Fibroblast of lung (primary cell): Measurements from ENCODE around the gene CORO2B. TPM values are rescaled to one million over a fixed set of nuclear protein-coding genes. Genes with fewer than 3 reads are reported as not detected.

ENCODE experiments used
- DNase-seq, 2 donors: peaks; one replicate each; pipeline versions ENCODE4 v3.0.0 to v3.0.0-alpha.2; 2010; ENCODE audit warnings: low read depth in 2 of 2
- H2AFZ ChIP-seq: 2 replicates; pipeline ENCODE4 v1.5.1; 2012; ENCODE audit warnings: low read length, control low read depth, inconsistent platforms
- H3K27ac ChIP-seq: 2 replicates; pipeline ENCODE4 v1.5.1; 2011; ENCODE audit warnings: low read length, control low read depth; ENCODE audit not compliant: insufficient read depth
- H3K27me3 ChIP-seq: 2 replicates; pipeline ENCODE4 v1.5.1; 2011; ENCODE audit warnings: mild to moderate bottlenecking, low read length; ENCODE audit not compliant: control insufficient read depth, insufficient read depth
- H3K36me3 ChIP-seq: 2 replicates; pipeline ENCODE4 v1.5.1; 2011; ENCODE audit warnings: low read length; ENCODE audit not compliant: control insufficient read depth, insufficient read depth
- H3K4me1 ChIP-seq: 2 replicates; pipeline ENCODE4 v1.5.1; 2011; ENCODE audit warnings: low read length; ENCODE audit not compliant: control insufficient read depth, insufficient read depth; ENCODE audit errors: extremely low read depth
- H3K4me2 ChIP-seq: 2 replicates; pipeline ENCODE4 v1.5.1; 2011; ENCODE audit warnings: low read length, control low read depth; ENCODE audit not compliant: insufficient read depth; ENCODE audit errors: extremely low read depth
- H3K4me3 ChIP-seq, 4 experiments: fragments of 200-600 bp in 1 of 4; sonication (generic) in 1 of 4; replicated peaks in 1 of 4; 2 replicates each; pipeline ENCODE4 v1.5.1; 2011 to 2016; ENCODE audit warnings: low read length in 4 of 4, low read depth in 3 of 4, mild to moderate bottlenecking in 3 of 4, control low read depth in 2 of 4, inconsistent platforms in 1 of 4, mixed read lengths in 1 of 4; ENCODE audit not compliant: insufficient read depth in 1 of 4; ENCODE audit errors: control extremely low read depth in 1 of 4
- H3K79me2 ChIP-seq: 2 replicates; pipeline ENCODE4 v1.5.1; 2012; ENCODE audit warnings: mild to moderate bottlenecking, low read length, inconsistent platforms; ENCODE audit not compliant: control insufficient read depth, insufficient read depth
- H3K9ac ChIP-seq: 2 replicates; pipeline ENCODE4 v1.5.1; 2011; ENCODE audit warnings: mild to moderate bottlenecking, low read length, control low read depth; ENCODE audit not compliant: insufficient read depth
- H3K9me3 ChIP-seq: 2 replicates; pipeline ENCODE4 v1.5.1; 2012; ENCODE audit warnings: low read depth, low read length; ENCODE audit not compliant: control insufficient read depth, insufficient read depth
- H4K20me1 ChIP-seq: 2 replicates; pipeline ENCODE4 v1.5.1; 2011; ENCODE audit warnings: low read length; ENCODE audit not compliant: control insufficient read depth, insufficient read depth; ENCODE audit errors: extremely low read depth
- CTCF ChIP-seq, 2 donors: IDR thresholded peaks in 1 of 2; conservative IDR thresholded peaks in 1 of 2; 1 replicate in 1 of 2; 2 replicates in 1 of 2; pipeline ENCODE4 v1.5.1; 2011 to 2012; ENCODE audit warnings: low read length in 2 of 2, control low read depth in 1 of 2, inconsistent platforms in 1 of 2, low read depth in 1 of 2, mild to moderate bottlenecking in 1 of 2
- EZH2 ChIP-seq: IDR thresholded peaks from 2 replicates; pipeline ENCODE4 v1.5.1; 2012; ENCODE audit warnings: low read length, control low read depth, mild to moderate bottlenecking; ENCODE audit errors: missing control alignments
- polyA plus RNA-seq, 2 donors: library from polyadenylated mRNA; depleted of rRNA in 1 of 2; stranded (reverse) in 1 of 2; unstranded in 1 of 2; fragments of >200 nt; gene quantifications; 2 replicates each; pipeline ENCODE4 v1.2.1, GENCODE V29; 2011 to 2012; ENCODE audit warnings: missing spikeins in 1 of 2
- total RNA-seq: library from RNA; depleted of rRNA; stranded (reverse); fragments of >200 nt; gene quantifications from 2 replicates; pipeline ENCODE4 v1.2.1, GENCODE V29; 2014

Gene CORO2B
- total and polyA plus RNA-seq, 2 donors (not counting 1 experiment from before 2014, with no cell fraction given): 17.5 to 25.3 TPM

DNA sequence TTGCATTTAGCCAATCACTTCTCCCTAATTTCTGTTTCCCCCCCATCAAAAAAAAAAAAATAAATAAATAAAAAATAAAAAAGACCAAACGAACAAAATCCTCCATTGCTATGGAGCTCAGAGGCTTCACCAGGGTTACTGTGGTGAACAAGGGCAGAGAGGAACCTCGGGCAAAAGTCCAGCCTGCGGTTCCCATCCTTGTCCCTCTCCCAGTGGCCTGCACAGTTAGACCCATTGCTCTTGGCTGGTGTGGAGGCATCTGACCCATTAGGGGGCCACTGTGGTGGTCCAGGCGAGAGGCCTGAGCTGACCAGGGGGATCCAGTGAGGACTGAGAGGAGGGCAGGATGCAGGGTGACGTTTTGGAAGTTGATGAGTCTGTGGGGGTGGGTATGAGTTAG, 18.8 kb downstream of the CORO2B start:
- no peaks in the 10 kb centered on the region for H3K9me3 ChIP-seq
- H3K4me2 ChIP-seq: no peak overlapping the region
- no peaks in the 10 kb centered on the region for H4K20me1 ChIP-seq
- no peak overlapping the region for H2AFZ ChIP-seq
- H3K79me2 ChIP-seq: peaks cover 87% of the 10 kb centered on the region
- DNase-seq: no peak
- H3K9ac ChIP-seq: no peak overlapping the region
- H3K4me3 ChIP-seq: no peak overlapping the region
- TF ChIP-seq EZH2 (no peak), CTCF (conservative IDR thresholded peaks at IDR 0.05 in 1 of 2, IDR thresholded peaks at IDR 0.05 in 1 of 2; ENCODE audit: low read depth in 1 of 2, low read length in 2 of 2) (no peak)
- no peaks in the 10 kb centered on the region for H3K36me3 ChIP-seq
- peaks cover 35% of the 10 kb centered on the region for H3K4me1 ChIP-seq
- H3K27me3 ChIP-seq: no peaks in the 10 kb centered on the region
- peak overlapping the region; percentile 44 for H3K27ac ChIP-seq

DNA sequence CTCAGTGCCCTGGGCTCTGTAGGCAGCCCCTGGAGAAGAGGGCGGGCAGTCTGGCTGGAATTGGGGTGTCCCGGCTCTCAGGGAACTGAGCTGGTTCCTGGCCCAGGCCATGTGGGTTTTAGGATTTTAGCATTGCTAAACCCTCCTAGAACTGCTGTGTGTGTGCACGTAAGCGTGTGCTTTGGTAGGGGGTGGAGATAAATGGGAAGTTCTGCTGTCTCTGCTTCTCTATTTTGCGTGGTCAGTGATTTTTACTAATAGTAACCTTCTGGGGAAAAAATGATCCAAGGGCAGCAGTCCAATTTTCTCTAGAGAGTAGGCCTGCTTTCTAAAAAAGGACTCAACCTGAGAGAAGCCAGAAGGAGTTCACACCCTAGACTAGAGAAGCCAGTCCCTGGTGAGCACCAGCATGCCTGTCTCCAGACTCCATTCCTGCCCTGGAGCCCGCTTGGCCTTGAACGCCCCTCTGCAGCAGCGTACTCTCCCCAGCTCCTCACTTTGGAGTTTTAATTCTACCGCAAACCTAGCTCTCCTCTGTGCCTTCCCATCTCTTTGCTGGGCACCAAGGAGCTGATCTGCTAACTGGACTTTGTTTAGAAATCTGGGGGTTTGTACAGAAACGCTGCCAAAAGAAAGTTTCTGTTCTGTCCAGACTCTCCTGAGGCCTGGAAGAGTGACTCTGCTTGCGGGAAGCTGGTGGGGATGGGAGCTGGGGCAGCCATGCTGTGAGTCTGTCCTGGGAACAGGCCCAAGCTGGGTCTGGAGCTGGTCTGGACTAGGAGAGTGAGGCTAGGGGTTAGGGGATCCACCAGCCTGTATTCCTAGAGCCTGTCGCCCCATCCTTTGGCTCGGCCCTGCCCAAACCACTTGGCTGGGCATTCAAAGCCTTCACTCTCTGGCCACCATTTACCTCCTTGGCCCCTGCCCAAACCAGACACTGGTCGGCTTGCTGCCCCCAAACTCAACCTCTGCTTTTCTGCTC, 19.7 kb downstream of the CORO2B start:
- Histone ChIP-seq H2AFZ (no peak overlapping the region), H4K20me1 (no peaks in the 10 kb centered on the region), H3K79me2 (peaks cover 87% of the 10 kb centered on the region), H3K4me2 (peak overlapping the region; percentile 49), H3K4me3 (no peak overlapping the region), H3K27ac (peak overlapping the region; percentile 48), H3K27me3 (no peaks in the 10 kb centered on the region), H3K9me3 (no peaks in the 10 kb centered on the region), H3K4me1 (peaks cover 34% of the 10 kb centered on the region), H3K36me3 (no peaks in the 10 kb centered on the region), H3K9ac (no peak overlapping the region)
- DNase-seq: peak; percentile 39 to 49
- TF ChIP-seq EZH2: no peak

DNA sequence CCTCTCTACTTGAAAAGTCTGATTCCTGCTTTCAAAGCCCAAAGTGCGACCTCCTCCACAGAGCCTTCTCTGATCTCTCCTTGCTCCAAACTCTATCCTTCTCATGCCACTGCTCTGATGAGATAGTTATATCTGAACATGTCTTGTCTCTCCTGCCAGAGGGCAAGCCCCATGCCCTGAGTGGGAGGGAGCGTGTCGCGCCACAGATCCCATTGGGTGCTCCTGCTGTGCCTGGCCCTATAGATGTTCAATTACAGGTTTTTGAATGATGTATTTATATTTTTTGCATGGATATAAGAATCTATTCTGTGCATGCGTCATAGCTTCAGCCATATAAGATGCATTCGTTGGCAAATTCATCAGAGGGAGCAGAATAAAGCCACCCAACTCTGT, 20.4 kb downstream of the CORO2B start:
- Histone ChIP-seq H3K36me3 (no peaks in the 10 kb centered on the region), H3K27me3 (no peaks in the 10 kb centered on the region), H2AFZ (no peak overlapping the region), H3K79me2 (peaks cover 85% of the 10 kb centered on the region), H3K27ac (peak overlapping the region; percentile 48), H3K9me3 (no peaks in the 10 kb centered on the region), H4K20me1 (no peaks in the 10 kb centered on the region), H3K9ac (no peak overlapping the region), H3K4me3 (no peak overlapping the region), H3K4me2 (no peak overlapping the region), H3K4me1 (peaks cover 34% of the 10 kb centered on the region)
- DNase-seq: no peak
- TF ChIP-seq CTCF (conservative IDR thresholded peaks at IDR 0.05 in 1 of 2, IDR thresholded peaks at IDR 0.05 in 1 of 2; ENCODE audit: low read depth in 1 of 2, low read length in 2 of 2): no peak
- TF ChIP-seq EZH2: no peak
